UCSD-AML1 (cell line): ENCODE data around the gene CLHC1.
"Not testable (repeated sequence)": the region's sequence is repeated elsewhere in the genome, so short reads cannot be mapped to it uniquely, and the experiment has no call there.

ENCODE experiments used
- DNase-seq: peaks from one replicate; lab custom pipeline; 2025; ENCODE audit not compliant: unreplicated experiment; lab: John Stamatoyannopoulos, UW

Gene CLHC1

DNA sequence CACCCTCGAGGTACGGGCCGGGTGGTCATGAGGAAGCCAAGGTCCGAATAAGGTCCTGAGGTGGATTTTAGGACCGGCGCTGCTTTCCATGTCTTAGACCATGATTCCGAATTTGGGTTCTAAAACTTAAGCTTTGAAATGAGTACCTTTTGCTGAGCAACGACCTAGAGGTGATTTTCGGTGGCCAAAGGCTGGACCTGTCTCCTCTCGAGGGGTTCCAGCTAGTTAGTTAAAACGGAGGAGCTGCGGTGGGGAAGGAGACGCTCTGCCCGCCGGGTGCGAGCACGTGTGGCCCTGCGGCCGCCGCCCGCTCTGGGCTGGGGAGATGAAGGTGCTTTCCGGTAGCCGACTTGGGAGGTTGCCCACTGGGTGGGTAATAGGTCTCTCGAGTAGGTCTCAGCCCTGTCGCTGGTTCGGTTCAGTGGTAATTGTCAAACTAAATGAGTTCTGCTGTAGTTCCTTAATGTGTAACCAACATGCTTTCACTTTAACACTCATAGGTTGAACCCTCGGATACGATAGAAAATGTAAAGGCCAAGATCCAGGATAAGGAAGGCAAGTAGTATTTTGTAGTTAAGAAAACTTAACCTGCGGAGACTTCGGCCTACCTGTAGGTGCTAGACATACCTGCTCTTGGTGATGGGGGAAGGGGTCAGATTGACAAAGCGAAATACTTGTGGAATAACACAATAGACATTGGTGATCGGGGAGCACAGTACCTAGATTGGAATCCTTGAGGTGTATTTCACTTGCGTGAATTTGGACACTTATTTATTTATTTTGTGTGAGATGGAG, 967 bp upstream of the CLHC1 start:
- DNase-seq = peak; percentile 36

DNA sequence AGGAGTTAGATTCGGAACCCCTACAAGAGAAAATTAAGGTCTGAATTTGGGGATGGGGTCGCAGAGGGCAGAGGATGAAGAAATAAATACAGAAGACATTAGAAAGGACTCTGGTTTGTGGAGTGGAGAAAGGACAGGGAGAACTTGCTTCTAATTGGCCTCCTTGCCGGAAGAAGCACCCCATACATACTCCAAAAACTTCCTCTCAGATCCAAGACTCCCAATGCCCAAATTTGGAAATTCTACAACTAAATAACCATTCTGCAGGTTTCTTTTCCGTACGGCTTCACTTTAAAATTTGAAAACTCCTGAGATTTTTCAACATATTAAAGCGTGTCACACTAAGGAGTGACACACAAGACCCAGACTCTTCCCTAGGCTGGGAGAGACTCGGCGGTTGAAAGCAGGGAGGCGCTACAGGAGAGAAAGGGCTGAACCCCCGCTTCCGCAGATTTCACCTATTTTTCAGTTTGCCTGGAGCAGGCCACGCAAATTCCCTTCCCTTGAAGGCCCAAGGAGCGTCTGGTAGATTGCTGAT, 478 bp downstream of the CLHC1 start:
- no peak for DNase-seq

DNA sequence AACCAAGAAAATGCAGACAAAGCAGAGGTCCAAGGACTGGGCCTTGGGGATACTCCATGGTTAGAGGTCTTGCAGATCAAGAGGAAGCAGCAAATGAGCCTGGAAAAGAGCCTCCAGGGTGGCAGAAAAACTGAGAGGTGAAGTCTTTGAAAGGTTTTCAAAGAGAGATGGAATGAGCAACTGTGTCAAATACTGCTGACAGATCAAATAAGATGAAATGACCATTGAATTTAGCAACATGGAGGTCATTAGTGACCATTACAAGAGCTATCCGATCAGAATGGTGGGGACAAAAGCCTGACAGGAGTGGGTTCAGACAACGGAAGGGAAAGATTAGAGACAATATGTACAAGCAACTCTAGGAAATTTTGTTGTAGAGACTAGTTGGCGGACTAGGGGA, 1.5 kb downstream of the CLHC1 start:
- no peak for DNase-seq

DNA sequence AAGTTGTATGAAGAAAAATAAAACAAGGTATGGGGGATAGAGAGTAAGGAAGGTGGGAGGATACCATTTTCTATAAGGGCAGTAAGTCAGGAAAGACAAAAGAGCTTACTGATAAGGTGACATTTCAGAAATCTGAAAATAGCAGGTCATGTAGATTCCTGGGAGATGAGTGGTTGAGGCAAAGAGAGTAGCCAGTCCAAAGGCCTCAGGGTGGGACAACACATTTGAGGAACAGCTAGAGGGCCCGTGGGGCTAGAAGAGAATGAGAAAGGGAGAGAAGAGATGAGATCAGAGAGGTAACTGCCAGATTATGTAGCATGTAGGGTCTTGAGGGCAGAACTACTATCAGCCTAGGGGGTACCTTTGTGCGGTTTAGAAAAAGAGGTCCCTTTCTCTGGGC, 2.9 kb downstream of the CLHC1 start:
- no peak for DNase-seq

DNA sequence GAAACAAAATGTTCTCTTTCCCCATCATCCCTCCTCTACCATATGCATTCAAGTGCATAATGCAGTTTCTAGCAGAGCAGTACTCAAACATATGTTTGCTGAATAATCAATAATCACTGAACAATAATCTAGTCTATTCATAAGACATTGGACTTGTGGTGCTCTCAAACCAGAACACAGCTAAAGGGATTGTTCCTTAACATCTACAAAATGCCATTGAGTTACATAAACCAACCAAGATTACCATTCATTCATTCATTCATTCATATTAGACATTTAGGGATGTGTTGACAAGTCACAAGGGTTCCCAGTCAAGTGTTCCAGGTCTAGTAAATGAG, 3.9 kb downstream of the CLHC1 start:
- no peak for DNase-seq

DNA sequence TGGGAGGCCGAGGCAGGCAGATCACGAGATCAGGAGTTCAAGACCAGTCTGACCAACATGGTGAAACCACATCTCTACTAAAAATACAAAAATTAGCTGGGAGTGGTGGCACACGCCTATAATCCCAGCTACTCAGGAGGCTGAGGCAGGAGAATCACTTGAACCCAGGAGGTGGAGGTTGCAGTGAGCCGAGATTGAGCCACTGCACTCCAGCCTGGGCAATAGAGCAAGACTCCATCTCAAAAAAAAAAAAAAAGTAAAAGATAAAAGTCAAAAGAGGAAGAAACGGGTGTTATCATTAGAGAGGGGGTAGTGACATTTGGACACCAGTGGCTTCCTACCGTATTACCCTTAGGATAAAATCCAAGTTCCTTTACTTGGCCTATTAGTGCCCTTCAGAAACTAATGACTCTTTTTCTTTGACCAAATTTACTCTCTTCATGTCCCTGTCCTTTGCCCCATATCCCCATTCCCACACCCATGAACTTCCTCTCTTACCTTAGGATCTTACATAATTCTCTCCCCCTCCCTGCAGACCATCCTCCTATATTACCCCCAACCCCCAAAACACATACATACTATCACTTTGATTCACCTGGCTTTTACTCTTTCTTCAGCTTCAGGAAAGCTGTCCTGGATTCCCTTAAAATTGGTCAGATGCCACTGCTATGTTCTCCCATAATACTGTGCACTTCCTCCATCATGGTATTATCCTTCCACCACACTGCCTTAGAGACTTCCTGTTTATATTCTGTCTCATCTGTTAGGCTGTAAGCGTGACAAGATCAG, 4.5 kb downstream of the CLHC1 start:
- not testable (repeated sequence) for DNase-seq

DNA sequence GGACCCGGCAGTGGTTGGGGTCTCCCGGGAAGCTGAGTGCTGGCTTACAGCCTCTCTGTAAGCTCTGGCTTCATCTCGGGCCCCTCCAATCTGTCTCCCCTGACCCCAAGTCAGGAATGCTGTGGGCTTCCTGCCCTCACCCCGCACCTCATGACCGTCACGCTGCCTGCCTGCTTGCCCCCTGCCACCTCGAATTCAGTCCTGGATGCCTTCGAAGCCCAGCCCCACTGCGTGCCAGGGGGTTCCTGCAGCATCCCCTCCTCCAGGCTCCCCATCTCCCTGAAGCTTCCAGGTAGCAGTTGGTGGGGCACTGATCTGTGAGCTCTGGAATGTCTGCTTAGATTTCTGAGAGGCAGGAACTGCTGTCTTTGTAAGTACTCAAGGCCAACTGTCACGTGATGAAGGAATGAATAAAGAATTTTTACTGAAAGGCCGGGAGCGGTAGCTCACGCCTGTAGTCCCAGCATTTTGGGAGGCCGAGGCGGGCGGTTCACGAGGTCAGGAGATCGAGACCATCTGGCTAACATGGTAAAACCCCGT, 6.5 kb downstream of the CLHC1 start:
- DNase-seq = no peak

DNA sequence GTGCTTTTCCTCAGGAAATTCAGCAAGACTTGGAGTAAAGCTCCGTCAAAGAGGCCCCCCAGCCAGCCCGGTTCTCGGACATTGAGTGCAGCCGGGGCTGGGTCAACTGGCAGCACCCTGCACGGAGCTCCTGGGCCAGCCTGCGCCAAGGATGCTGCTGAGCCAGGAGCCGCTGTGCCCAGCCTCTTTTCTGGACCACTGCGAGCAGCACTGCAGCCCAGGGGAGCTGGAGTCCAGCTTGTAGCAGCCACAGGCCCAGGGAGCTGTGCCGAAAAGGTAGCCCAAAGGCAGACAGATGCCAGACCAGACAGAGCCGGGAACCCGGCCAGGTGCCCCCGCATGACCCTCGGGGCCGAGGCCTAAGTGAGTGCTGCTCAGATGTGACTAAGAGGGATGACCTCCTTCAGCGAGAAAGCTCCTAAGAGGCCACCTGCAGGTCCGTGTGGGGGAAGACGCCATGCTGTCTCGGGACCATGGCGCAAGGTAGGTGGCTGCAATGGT, 7.3 kb downstream of the CLHC1 start:
- no peak for DNase-seq

DNA sequence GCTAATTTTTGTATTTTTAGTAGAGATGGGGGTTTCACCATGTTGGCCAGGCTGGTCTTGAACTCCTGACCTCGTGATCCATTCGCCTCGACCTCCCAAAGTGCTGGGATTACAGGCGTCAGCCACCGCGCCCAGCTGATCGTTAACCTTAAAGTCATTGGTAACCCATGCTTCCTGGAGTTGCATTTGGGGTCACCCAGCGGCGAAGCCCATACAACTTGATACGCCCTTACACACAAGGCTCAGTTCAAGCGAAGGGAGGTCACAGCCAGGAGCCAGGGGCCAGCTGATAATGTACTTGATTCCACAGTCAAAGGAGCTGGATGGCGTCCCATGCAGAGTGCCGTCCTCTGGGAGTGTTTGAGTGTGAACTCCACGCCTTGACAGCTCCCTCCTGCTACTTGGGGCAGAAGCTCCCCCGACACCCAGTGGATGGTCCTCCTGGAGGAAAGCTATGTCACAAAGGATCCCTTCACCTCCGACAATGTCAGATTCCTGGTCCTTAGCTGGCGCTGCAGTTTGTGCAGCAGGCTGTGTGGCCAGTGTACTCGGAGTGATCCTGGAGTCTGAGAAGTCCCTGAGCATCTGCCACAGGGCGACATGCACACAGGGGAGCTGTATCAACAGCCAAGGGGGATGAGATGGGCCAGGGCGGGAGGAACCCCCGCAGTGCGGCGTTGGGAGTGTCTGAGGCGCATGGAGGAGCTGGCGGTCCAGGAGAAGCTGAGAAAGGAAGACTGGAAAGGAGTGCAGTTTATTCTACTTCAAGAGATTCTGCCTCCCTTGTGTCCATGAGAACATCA, 7.9 kb downstream of the CLHC1 start:
- DNase-seq = no peak

DNA sequence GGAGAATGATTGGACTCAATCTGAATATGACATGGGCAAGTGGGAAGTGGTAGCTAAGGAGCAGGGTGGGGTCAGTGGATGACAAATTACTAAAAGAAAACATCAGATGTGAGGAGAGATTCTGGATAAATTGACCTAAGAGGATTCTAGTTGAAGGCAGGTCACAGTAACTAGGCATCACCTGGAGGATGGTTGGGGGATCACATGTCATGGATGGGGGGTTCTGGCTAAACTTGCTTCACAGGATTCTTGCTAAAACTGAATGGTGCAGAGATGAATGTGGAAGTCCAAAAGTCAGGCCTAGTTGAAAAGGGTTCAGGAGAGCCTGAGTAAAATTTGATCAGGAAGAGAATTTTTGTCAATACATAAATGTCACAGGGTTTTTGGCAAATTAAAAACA, 18.3 kb downstream of the CLHC1 start:
- DNase-seq = no peak

DNA sequence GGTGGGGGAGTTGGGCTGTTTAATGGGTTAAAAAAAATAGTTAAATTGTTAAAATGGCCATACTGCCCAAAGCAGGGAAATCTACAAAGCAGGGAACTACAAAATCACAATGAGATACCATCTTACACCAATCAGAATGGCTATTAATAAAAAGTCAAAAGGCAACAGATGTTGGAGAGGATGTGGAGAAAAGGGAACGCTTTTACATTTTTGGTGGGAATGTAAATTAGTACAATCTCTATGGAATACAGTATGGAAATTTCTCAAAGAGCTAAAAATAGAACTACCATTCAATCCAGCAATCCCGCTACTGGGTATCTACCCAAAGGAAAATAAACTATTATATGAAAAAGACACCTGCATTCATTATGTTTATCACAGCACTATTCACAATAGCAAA, 27.1 kb downstream of the CLHC1 start:
- no peak for DNase-seq

DNA sequence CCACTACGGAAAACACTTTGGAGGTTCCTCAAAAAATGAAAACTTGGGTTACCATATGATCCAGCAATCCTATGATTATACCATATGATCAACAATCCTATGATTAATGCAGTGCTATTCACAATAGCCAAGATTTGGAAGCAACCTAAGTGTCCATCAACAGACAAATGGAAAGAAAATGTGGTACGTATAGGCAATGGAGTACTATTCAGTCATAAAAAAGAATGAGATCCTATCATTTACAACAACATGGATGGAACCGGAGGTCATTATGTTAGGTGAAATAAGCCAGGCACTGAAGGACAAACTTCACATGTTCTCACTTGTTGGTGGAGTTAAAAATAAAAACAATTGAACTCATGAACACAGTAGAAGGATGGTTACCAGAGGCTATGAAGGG, 27.6 kb downstream of the CLHC1 start:
- DNase-seq = no peak

DNA sequence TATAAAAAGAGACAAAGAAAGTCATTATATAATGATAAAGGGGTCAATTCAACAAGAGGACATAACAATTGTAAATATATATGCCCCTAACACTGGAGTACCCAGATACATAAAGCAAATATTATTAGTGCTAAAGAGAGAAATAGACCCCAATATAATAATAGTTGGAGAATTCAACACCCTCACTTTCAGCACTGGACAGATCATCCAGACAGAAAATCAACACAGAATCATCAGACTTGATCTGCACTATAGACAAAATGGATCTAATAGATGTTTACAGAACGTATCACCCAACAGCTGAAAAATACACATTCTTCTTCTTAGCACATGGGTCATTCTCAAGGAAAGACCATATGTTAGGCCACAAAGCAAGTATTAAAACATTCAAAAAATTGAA, 31.7 kb downstream of the CLHC1 start:
- DNase-seq = no peak

DNA sequence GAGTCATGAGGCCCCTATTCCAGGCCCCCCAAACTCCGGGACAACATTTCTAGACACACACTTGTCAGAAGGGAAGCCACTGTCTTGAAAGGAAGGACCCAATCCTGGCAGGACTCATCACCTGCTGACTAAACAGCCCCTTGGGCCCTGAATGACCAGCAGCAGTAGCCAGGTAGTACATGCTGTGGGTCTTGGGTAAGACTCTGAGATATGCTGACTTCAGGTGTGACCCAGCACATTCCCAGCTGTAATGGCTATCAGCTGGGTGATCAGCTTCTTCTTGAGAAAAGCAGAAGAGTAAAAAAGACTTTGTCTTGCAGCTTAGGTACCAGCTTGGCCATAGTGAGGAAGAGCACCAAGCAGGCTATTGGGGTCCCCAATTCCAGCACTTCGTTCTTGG, 35.6 kb downstream of the CLHC1 start:
- DNase-seq = no peak

DNA sequence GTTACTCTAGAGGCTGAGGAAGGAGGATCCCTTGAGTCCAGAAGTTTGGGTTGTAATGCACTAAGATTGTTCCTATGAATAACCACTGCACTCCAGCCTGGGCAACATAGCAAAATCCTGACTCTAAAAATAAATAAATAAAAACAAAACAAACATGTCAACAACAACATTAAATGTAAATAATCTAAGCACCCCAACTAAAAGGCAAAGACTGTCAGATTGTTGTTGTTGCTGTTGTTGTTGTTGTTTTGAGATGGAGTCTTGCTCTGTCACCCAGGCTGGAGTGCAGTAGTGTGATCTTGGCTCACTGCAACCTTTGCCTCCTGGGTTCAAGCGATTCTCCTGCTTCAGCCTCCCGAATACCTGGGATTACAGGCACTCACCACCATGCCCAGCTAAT, 40.2 kb downstream of the CLHC1 start:
- DNase-seq = not testable (repeated sequence)

DNA sequence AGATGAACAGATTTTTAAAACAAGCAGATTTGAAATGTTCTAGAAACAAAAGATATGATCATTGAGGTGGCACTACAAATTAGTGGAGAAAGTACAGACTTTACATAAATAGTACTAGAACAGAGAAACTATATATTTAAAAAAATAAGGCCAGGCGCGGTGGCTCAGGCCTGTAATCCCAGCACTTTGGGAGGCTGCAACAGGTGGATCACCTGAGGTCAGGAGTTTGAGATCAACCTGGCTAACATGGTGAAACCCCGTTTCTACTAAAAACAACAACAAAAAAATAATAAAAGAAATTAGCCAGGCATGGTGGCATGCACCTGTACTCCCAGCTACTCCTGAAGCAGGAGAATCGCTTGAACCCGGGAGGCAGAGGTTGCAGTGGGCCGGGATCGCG, 45.3 kb downstream of the CLHC1 start:
- DNase-seq = not testable (repeated sequence)

DNA sequence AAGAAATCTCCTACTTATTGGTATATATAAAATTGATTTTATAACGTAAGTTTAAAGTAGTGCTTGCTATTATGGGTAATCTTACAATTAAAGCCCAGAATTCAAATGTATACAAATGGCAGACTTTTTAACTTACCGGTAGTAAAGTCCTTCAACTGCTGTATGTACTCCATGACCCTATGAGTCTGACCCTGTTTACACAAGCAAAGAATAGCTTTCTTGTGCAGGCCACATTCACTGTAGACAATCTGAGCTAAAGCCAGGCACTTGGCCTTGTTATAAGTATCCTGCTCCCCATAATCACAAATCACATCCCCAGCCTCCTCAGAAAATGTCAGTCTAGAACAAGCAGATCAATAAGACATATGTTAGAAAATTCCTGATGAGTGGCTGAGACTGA, 51.7 kb downstream of the CLHC1 start:
- no peak for DNase-seq

DNA sequence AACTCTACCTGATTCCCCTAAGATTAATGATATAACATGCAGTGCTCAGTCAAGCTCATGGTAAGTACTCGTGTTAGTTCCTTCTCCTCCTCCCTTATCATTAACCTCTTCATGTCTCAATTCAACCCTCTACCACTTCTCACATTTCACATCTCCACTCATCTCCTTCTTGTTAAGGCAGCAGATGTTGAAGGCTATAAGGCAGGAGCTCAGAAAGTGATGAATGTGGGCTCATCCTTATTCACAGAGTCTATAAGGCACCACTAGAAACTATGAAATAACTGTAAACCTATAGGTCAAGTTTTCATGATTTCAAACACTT, 56.0 kb downstream of the CLHC1 start:
- DNase-seq = no peak

DNA sequence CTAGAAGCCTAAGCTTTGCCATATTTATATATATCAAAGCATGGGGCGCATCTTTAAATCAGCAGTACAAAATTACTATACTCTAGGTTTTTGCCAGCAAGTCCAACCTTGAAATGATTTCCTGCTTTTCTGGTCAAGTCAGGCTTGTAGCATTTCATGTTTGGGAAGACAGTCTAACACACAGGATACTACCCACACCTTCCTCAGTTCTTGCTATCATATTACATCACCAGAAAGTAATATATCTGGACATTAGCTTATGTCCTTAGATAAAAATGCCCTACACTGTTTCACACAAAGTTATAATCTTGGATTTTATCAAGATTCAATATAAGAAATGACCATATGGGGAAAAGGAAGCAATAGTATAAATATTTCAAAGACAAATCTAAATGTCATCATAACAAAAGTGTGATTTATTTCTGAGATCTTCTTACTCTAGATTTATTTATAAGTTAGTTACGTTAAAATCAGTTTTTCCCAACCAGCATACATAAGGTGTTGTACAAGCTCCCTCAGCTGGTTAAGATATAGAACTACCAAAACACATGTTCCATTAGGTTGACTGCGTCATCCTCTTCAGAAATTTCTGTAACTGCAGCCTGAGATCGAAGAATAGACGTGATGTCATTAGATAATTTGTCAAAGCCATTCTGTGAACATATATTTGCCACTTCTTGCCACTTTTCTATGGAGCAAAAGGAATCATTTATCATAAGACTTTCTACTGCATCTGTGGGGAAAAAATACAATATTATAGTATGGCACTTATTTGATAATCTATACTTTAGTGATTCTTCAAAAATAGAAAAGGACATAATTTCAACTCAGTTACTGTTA, 56.6 kb downstream of the CLHC1 start:
- DNase-seq = no peak

DNA sequence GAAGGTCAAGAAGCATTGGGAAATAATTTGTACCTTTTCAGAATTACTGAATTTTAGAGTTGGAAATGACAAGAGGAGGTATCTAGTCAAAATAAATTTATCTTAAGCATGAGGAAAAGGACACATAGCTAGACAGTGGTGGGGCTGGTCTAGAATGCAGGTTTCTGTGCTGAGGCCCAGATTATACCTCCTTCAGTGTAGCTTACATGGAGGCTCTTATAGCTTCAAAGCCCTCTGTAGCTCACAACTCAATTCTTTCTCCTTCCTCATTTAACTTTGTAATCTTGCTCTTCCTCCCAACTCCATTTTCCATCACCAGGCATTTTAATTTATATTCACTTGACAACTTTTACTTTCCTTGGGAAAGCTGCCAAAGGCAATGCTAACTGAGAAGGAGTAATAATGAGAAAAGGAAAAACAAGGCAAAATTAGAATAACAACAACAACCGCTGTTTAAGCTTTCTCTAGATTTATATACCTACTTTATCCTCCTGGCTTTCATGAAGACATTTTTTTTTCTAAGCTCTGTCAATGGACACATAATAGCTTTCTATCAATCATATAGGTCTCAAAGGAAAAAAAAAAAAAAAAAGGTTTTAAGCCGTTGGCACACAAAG, 58.5 kb downstream of the CLHC1 start:
- DNase-seq = no peak
